ENCODE results near the gene THAP4. TPM values are rescaled to one million over a fixed set of nuclear protein-coding genes. Genes with fewer than 3 reads are reported as not detected.

THAP4 gene
- total RNA-seq, 1 experiment from 2014 or later: 88.6 TPM

GRCh38 chr2:241658296-241658695, 21.3 kb upstream of the THAP4 start (continued):
- no peak for TF ChIP-seq E2F4 (CRISPR knock-in tag; IDR thresholded peaks at IDR 0.05; ENCODE audit: borderline replicate concordance, low read depth)
- no peak for TF ChIP-seq ATF2 (CRISPR knock-in tag; IDR thresholded peaks at IDR 0.05; ENCODE audit: borderline replicate concordance, low read depth)
- no peak for TF ChIP-seq SP1 (CRISPR knock-in tag; conservative IDR thresholded peaks at IDR 0.05)

GRCh38 chr2:241657786-241658254, 20.9 kb upstream of the THAP4 start:
- TF ChIP-seq ZMAT4 (CRISPR knock-in tag; IDR thresholded peaks at IDR 0.05): no peak
- no peak for TF ChIP-seq ZNF263 (CRISPR knock-in tag; IDR thresholded peaks at IDR 0.05; ENCODE audit: low read depth)
- TF ChIP-seq EMX1 (CRISPR knock-in tag; IDR thresholded peaks at IDR 0.05): no peak
- no peak for TF ChIP-seq ZNF416 (CRISPR knock-in tag; IDR thresholded peaks at IDR 0.05)
- no peak for TF ChIP-seq MXD4 (CRISPR knock-in tag; IDR thresholded peaks at IDR 0.05; ENCODE audit: borderline replicate concordance)
- TF ChIP-seq SOX15 (CRISPR knock-in tag; IDR thresholded peaks at IDR 0.05): no peak
- TF ChIP-seq SMAD4 (CRISPR knock-in tag; IDR thresholded peaks at IDR 0.05): no peak
- no peak for TF ChIP-seq SP1 (CRISPR knock-in tag; conservative IDR thresholded peaks at IDR 0.05)
- no peak for TF ChIP-seq ZNF396 (CRISPR knock-in tag; IDR thresholded peaks at IDR 0.05; ENCODE audit: borderline replicate concordance)
- no peak for TF ChIP-seq CBFB (CRISPR knock-in tag; IDR thresholded peaks at IDR 0.05; ENCODE audit: low read depth)
- TF ChIP-seq JUN (CRISPR knock-in tag; IDR thresholded peaks at IDR 0.05): no peak
- TF ChIP-seq ZNF423 (CRISPR knock-in tag; IDR thresholded peaks at IDR 0.05): no peak
- no peak for TF ChIP-seq USF1 (CRISPR knock-in tag; IDR thresholded peaks at IDR 0.05)
- TF ChIP-seq TEAD4 (CRISPR knock-in tag; IDR thresholded peaks at IDR 0.05): no peak
- CTCF ChIA-PET: interaction anchor here (1.0 kb wide), 1 partner anchor 9 kb away, joined by 3 read pairs; no protein-coding TSS in a partner anchor
- Mint-ChIP-seq H3K27me3 (ENCODE audit: low read depth) (no peaks in the 10 kb centered on the region), H3K4me1 (no peaks in the 10 kb centered on the region), H3K27ac (no peak overlapping the region), H3K4me3 (no peak overlapping the region), H3K36me3 (peaks cover 57% of the 10 kb centered on the region), H3K9me3 (no peaks in the 10 kb centered on the region)
- POLR2A ChIA-PET: no interaction called here
- ATAC-seq: no peak
- DNase-seq (ENCODE audit: low spot score): no peak

- no peak overlapping the region for H3K4me3 Mint-ChIP-seq
- no peaks in the 10 kb centered on the region for H3K27me3 Mint-ChIP-seq (ENCODE audit: low read depth)
- H3K4me1 Mint-ChIP-seq: no peaks in the 10 kb centered on the region
- peaks cover 63% of the 10 kb centered on the region for H3K36me3 Mint-ChIP-seq
- ATAC-seq (no peak), DNase-seq (ENCODE audit: low spot score) (no peak)
- H3K9me3 Mint-ChIP-seq: no peaks in the 10 kb centered on the region
- no peak overlapping the region for H3K27ac Mint-ChIP-seq
- CTCF ChIA-PET: no interaction called here
- POLR2A ChIA-PET: no interaction called here
- no peak for TF ChIP-seq SMAD3 (CRISPR knock-in tag; IDR thresholded peaks at IDR 0.05; ENCODE audit: borderline replicate concordance)
- no peak for TF ChIP-seq EMX1 (CRISPR knock-in tag; IDR thresholded peaks at IDR 0.05)
- TF ChIP-seq E2F4 (CRISPR knock-in tag; IDR thresholded peaks at IDR 0.05; ENCODE audit: borderline replicate concordance, low read depth): no peak
- TF ChIP-seq ATF1 (CRISPR knock-in tag; IDR thresholded peaks at IDR 0.05): no peak
- TF ChIP-seq ZNF232 (CRISPR knock-in tag; IDR thresholded peaks at IDR 0.05): no peak
- TF ChIP-seq GABPB1 (CRISPR knock-in tag; IDR thresholded peaks at IDR 0.05): no peak
- TF ChIP-seq NR2C2 (CRISPR knock-in tag; IDR thresholded peaks at IDR 0.05): no peak
- no peak for TF ChIP-seq AR (CRISPR knock-in tag; IDR thresholded peaks at IDR 0.05)
- TF ChIP-seq CTCF (IDR thresholded peaks at IDR 0.05): no peak
- no peak for TF ChIP-seq ZNF219 (CRISPR knock-in tag; IDR thresholded peaks at IDR 0.05; ENCODE audit: borderline replicate concordance)
- TF ChIP-seq SOX15 (CRISPR knock-in tag; IDR thresholded peaks at IDR 0.05): no peak
Measured at GRCh38 chr2:241656190-241656741, 19.3 kb upstream of the THAP4 start.

Data from WTC11 (cell line).